Astrocyte (in vitro differentiated cells and primary cell): ENCODE data around the gene IGSF3. TPM values are rescaled to one million over a fixed set of nuclear protein-coding genes. Genes with fewer than 3 reads are reported as not detected.
"Not testable (repeated sequence)": the region's sequence is repeated elsewhere in the genome, so short reads cannot be mapped to it uniquely, and the experiment has no call there.

Experiments used
- DNase-seq: peaks from one replicate; pipeline ENCODE4 v3.0.0-alpha.2; 2010; ENCODE audit warnings: low read depth
- FAIRE-seq: peaks from 2 replicates; lab custom pipeline; 2011; peaks lifted over from hg19 to GRCh38; lab: Jason Lieb, UNC
- H2AFZ ChIP-seq: 2 replicates; pipeline ENCODE4 v1.6.0; 2012; ENCODE audit warnings: low read depth, low read length, inconsistent platforms
- H3K27ac ChIP-seq: 2 replicates; pipeline ENCODE4 v1.5.1; 2011; ENCODE audit warnings: low read depth, low read length, inconsistent platforms
- H3K27me3 ChIP-seq: 2 replicates; pipeline ENCODE4 v1.6.0; 2011; ENCODE audit warnings: low read length, inconsistent platforms; ENCODE audit not compliant: insufficient read depth
- H3K36me3 ChIP-seq: 2 replicates; pipeline ENCODE4 v1.5.1; 2011; ENCODE audit warnings: low read length, inconsistent platforms; ENCODE audit not compliant: insufficient read depth
- H3K4me1 ChIP-seq: 2 replicates; pipeline ENCODE4 v1.5.1; 2011; ENCODE audit warnings: low read length, inconsistent platforms; ENCODE audit not compliant: insufficient read depth
- H3K4me2 ChIP-seq: 2 replicates; pipeline ENCODE4 v1.6.0; 2012; ENCODE audit warnings: low read length, inconsistent platforms
- H3K4me3 ChIP-seq: 2 replicates; pipeline ENCODE4 v1.5.1; 2011; ENCODE audit warnings: low read depth, mild to moderate bottlenecking, low read length, inconsistent platforms; ENCODE audit not compliant: insufficient read depth
- H3K79me2 ChIP-seq: 2 replicates; pipeline ENCODE4 v1.6.0; 2012; ENCODE audit warnings: mild to moderate bottlenecking, low read length, inconsistent platforms; ENCODE audit not compliant: insufficient read depth
- H3K9ac ChIP-seq: 2 replicates; pipeline ENCODE4 v1.6.0; 2012; ENCODE audit warnings: mild to moderate bottlenecking, low read length, inconsistent platforms
- H3K9me3 ChIP-seq: 2 replicates; pipeline ENCODE4 v1.5.1; 2012; ENCODE audit warnings: low read depth, mild to moderate bottlenecking, low read length, inconsistent platforms; ENCODE audit not compliant: insufficient read depth
- H4K20me1 ChIP-seq: 2 replicates; pipeline ENCODE4 v1.6.0; 2012; ENCODE audit warnings: low read length, inconsistent platforms; ENCODE audit not compliant: insufficient read depth
- H3K27ac Mint-ChIP-seq: one replicate; pipeline ENCODE4 v1.8.0; 2021; ENCODE audit warnings: mild to moderate bottlenecking, mixed read lengths; ENCODE audit not compliant: unreplicated experiment
- H3K27me3 Mint-ChIP-seq: one replicate; pipeline ENCODE4 v1.8.0; 2021; ENCODE audit warnings: low read depth, mixed read lengths; ENCODE audit not compliant: unreplicated experiment
- H3K36me3 Mint-ChIP-seq: one replicate; pipeline ENCODE4 v1.8.0; 2021; ENCODE audit warnings: low read depth, mixed read lengths; ENCODE audit not compliant: unreplicated experiment
- H3K4me1 Mint-ChIP-seq: one replicate; pipeline ENCODE4 v1.8.0; 2021; ENCODE audit warnings: low read depth, mixed read lengths; ENCODE audit not compliant: unreplicated experiment
- H3K4me3 Mint-ChIP-seq: one replicate; pipeline ENCODE4 v1.8.0; 2021; ENCODE audit warnings: mild to moderate bottlenecking, moderate library complexity, mixed read lengths; ENCODE audit not compliant: unreplicated experiment
- H3K9me3 Mint-ChIP-seq: one replicate; pipeline ENCODE4 v1.8.0; 2021; ENCODE audit warnings: mild to moderate bottlenecking, mixed read lengths; ENCODE audit not compliant: unreplicated experiment
- total RNA-seq: library from RNA; stranded (reverse); gene quantifications from 2 replicates; pipeline ENCODE4 v1.2.1, GENCODE V29; 2021

IGSF3 gene
- total RNA-seq, 1 donor from 2014 or later, result 11.7 TPM

- not testable (repeated sequence) for H3K36me3 Mint-ChIP-seq, H3K36me3 ChIP-seq, H3K4me1 ChIP-seq, H4K20me1 ChIP-seq, H3K4me3 Mint-ChIP-seq, H2AFZ ChIP-seq, H3K4me2 ChIP-seq, H3K9me3 ChIP-seq, FAIRE-seq, H3K27ac ChIP-seq, H3K4me3 ChIP-seq, H3K79me2 ChIP-seq, H3K27me3 Mint-ChIP-seq, H3K9ac ChIP-seq, DNase-seq, H3K27me3 ChIP-seq, H3K9me3 Mint-ChIP-seq
- peaks cover 21% of the 10 kb centered on the region for H3K4me1 Mint-ChIP-seq
- H3K27ac Mint-ChIP-seq, result peak overlapping the region; percentile 72
Measured at GRCh38 chr1:116642311-116643280, 24.9 kb downstream of the IGSF3 start.

GRCh38 chr1:116637583-116637982, 29.9 kb downstream of the IGSF3 start:
- not testable (repeated sequence) for H3K27ac ChIP-seq, H3K27ac Mint-ChIP-seq, H3K27me3 ChIP-seq, H3K4me3 ChIP-seq, H3K36me3 ChIP-seq, H3K4me3 Mint-ChIP-seq, H3K36me3 Mint-ChIP-seq, H4K20me1 ChIP-seq, H3K27me3 Mint-ChIP-seq, DNase-seq, H2AFZ ChIP-seq, H3K9me3 ChIP-seq, H3K79me2 ChIP-seq, H3K4me1 ChIP-seq, H3K4me2 ChIP-seq, H3K9ac ChIP-seq, FAIRE-seq, H3K9me3 Mint-ChIP-seq
- peaks cover 11% of the 10 kb centered on the region for H3K4me1 Mint-ChIP-seq

GRCh38 chr1:116636584-116636983, 30.9 kb downstream of the IGSF3 start:
- H3K4me3 ChIP-seq, H3K9me3 Mint-ChIP-seq, H3K27ac ChIP-seq, H3K27me3 ChIP-seq, H2AFZ ChIP-seq, H3K4me3 Mint-ChIP-seq, H3K9ac ChIP-seq, H3K9me3 ChIP-seq, H3K36me3 ChIP-seq, H3K27me3 Mint-ChIP-seq, H4K20me1 ChIP-seq, H3K79me2 ChIP-seq, H3K27ac Mint-ChIP-seq, H3K4me1 ChIP-seq, DNase-seq, FAIRE-seq, H3K4me2 ChIP-seq, H3K36me3 Mint-ChIP-seq: not testable (repeated sequence)
- peaks cover 12% of the 10 kb centered on the region for H3K4me1 Mint-ChIP-seq

- not testable (repeated sequence) for H3K9me3 ChIP-seq
Measured at GRCh38 chr1:116634386-116634785, 33.1 kb downstream of the IGSF3 start.

GRCh38 chr1:116631996-116632925, 35.3 kb downstream of the IGSF3 start:
- not testable (repeated sequence) for H3K36me3 ChIP-seq, H3K79me2 ChIP-seq, H3K36me3 Mint-ChIP-seq, H3K27me3 Mint-ChIP-seq, H3K4me3 Mint-ChIP-seq, H3K27me3 ChIP-seq, H3K9me3 ChIP-seq, H2AFZ ChIP-seq, H3K9ac ChIP-seq, H3K9me3 Mint-ChIP-seq, DNase-seq, H3K27ac Mint-ChIP-seq, FAIRE-seq, H4K20me1 ChIP-seq, H3K27ac ChIP-seq, H3K4me3 ChIP-seq, H3K4me2 ChIP-seq, H3K4me1 ChIP-seq
- peaks cover 11% of the 10 kb centered on the region for H3K4me1 Mint-ChIP-seq

More at GRCh38 chr1:116634386-116634785, 33.1 kb downstream of the IGSF3 start:
- not testable (repeated sequence) for H3K27me3 Mint-ChIP-seq, H3K9me3 Mint-ChIP-seq, H3K4me3 Mint-ChIP-seq, H3K4me1 ChIP-seq, H3K36me3 Mint-ChIP-seq, H2AFZ ChIP-seq, H3K9ac ChIP-seq, FAIRE-seq, DNase-seq, H3K27ac Mint-ChIP-seq, H3K79me2 ChIP-seq, H3K27ac ChIP-seq, H3K4me3 ChIP-seq, H3K36me3 ChIP-seq, H4K20me1 ChIP-seq, H3K4me2 ChIP-seq, H3K27me3 ChIP-seq
- peaks cover 11% of the 10 kb centered on the region for H3K4me1 Mint-ChIP-seq
